NCI-H345 treated with DMSO at 0.1 percent for 48 hours (cell line): ENCODE measurements around the gene POLD3.

Experiments used
- DNase-seq: peaks from one replicate; lab custom pipeline; 2025; ENCODE audit not compliant: unreplicated experiment; lab: John Stamatoyannopoulos, UW

The POLD3 gene

GRCh38 chr11:74592441-74593362 is at the start of gene POLD3:
Gene POLD3 (plus strand): TSS chr11:74592582. CDS start chr11:74592659, 77 bp downstream.
- peak; percentile 90 for DNase-seq

- no peak for DNase-seq
Observed at GRCh38 chr11:74543991-74544390, 48.4 kb upstream of the POLD3 start.

GRCh38 chr11:74546752-74547151 is 45.6 kb upstream of the POLD3 start:
- no peak for DNase-seq

GRCh38 chr11:74550991-74551753 is 41.2 kb upstream of the POLD3 start:
- no peak for DNase-seq

GRCh38 chr11:74551754-74552145 is 40.6 kb upstream of the POLD3 start:
- no peak for DNase-seq

GRCh38 chr11:74557526-74557925 is 34.9 kb upstream of the POLD3 start:
- no peak for DNase-seq

- DNase-seq: no peak
Observed at GRCh38 chr11:74559110-74559933, 33.1 kb upstream of the POLD3 start.

- no peak for DNase-seq
Observed at GRCh38 chr11:74559934-74560309, 32.5 kb upstream of the POLD3 start.

- DNase-seq: no peak
Observed at GRCh38 chr11:74566146-74566960, 26.0 kb upstream of the POLD3 start.

GRCh38 chr11:74568028-74568427 is 24.4 kb upstream of the POLD3 start:
- DNase-seq: no peak

GRCh38 chr11:74570266-74571061 is 21.9 kb upstream of the POLD3 start:
- DNase-seq: no peak

- no peak for DNase-seq
Observed at GRCh38 chr11:74571062-74571399, 21.4 kb upstream of the POLD3 start.

GRCh38 chr11:74572349-74572748 is 20.0 kb upstream of the POLD3 start:
- DNase-seq: no peak

GRCh38 chr11:74574563-74574962 is 17.8 kb upstream of the POLD3 start:
- DNase-seq: no peak

- no peak for DNase-seq
Observed at GRCh38 chr11:74575999-74576398, 16.4 kb upstream of the POLD3 start.

GRCh38 chr11:74577181-74577580 is 15.2 kb upstream of the POLD3 start:
- no peak for DNase-seq

- DNase-seq: peak; percentile 39
Observed at GRCh38 chr11:74577624-74578396, 14.6 kb upstream of the POLD3 start.

GRCh38 chr11:74579577-74580270 is 12.7 kb upstream of the POLD3 start:
- DNase-seq: no peak
